SK-N-SH (cell line): ENCODE results near the gene SLC35D2. TPM values are rescaled to one million over a fixed set of nuclear protein-coding genes. Genes with fewer than 3 reads are reported as not detected.

Source experiments
- CTCF ChIA-PET: fragments of 300-600, 350-600 bp; formaldehyde crosslinking; extraction: SDS; loops from one replicate; lab custom pipeline; 2021; lab: Yijun Ruan, JAX
- POLR2A ChIA-PET: fragments of 350-600 bp; sonication (Branson Sonifier 250); formaldehyde crosslinking; extraction: SDS; loops from one replicate; lab custom pipeline; 2020; ENCODE audit warnings: antibody characterized with exemption, inconsistent platforms; lab: Yijun Ruan, JAX
- DNase-seq: peaks from one replicate; pipeline ENCODE4 v3.0.0; 2012
- H2AFZ ChIP-seq: fragments of 200-600 bp; sonication (generic); 2 replicates; pipeline ENCODE4 v1.8.1; 2016; ENCODE audit warnings: antibody characterized with exemption, mild to moderate bottlenecking, low read depth
- H3F3A ChIP-seq: fragments of 200-600 bp; sonication (generic); replicated peaks from 2 replicates; pipeline ENCODE3; 2016; ENCODE audit warnings: antibody characterized with exemption, mild to moderate bottlenecking; ENCODE audit not compliant: insufficient read depth
- H3K27ac ChIP-seq, 2 experiments: fragments of 200-500 bp in 1 of 2; fragments of 200-600 bp in 1 of 2; sonication (Bioruptor generic) in 1 of 2; sonication (generic), shearing (Covaris generic) in 1 of 2; 2 replicates each; pipeline versions ENCODE4 v1.5.1 to v1.6.1; 2014 to 2016; ENCODE audit warnings: low read depth in 2 of 2, inconsistent platforms in 1 of 2, low read length in 1 of 2, mild to moderate bottlenecking in 1 of 2, mixed read lengths in 1 of 2
- H3K27me3 ChIP-seq: fragments of 200-600 bp; sonication (generic), shearing (Covaris generic); 2 replicates; pipeline ENCODE4 v1.6.1; 2016; ENCODE audit warnings: mixed run types; ENCODE audit not compliant: insufficient read depth
- H3K36me3 ChIP-seq, 2 experiments: fragments of 200-500 bp in 1 of 2; fragments of 200-600 bp in 1 of 2; sonication (Bioruptor generic) in 1 of 2; sonication (generic) in 1 of 2; replicated peaks in 1 of 2; 2 replicates each; pipeline versions ENCODE3 to v1.5.1; 2014 to 2016; ENCODE audit warnings: low read length in 1 of 2, mild to moderate bottlenecking in 1 of 2; ENCODE audit not compliant: insufficient read depth in 2 of 2, control insufficient read depth in 1 of 2
- H3K4me1 ChIP-seq, 2 experiments: fragments of 200-500 bp in 1 of 2; fragments of 200-600 bp in 1 of 2; sonication (Bioruptor generic) in 1 of 2; sonication (generic), shearing (Covaris generic) in 1 of 2; 2 replicates each; pipeline versions ENCODE4 v1.5.1 to v1.6.1; 2014 to 2016; ENCODE audit warnings: low read depth in 1 of 2, low read length in 1 of 2, mixed run types in 1 of 2; ENCODE audit not compliant: insufficient read depth in 2 of 2, control insufficient read depth in 1 of 2
- H3K4me2 ChIP-seq: fragments of 200-600 bp; sonication (generic), shearing (Covaris generic); 2 replicates; pipeline ENCODE4 v1.6.1; 2017; ENCODE audit warnings: mixed run types
- H3K4me3 ChIP-seq, 2 experiments: fragments of 200-500 bp in 1 of 2; fragments of 200-600 bp in 1 of 2; sonication (Bioruptor generic) in 1 of 2; sonication (generic), shearing (Covaris generic) in 1 of 2; 2 replicates each; pipeline versions ENCODE4 v1.5.1 to v1.8.1; 2014 to 2016; ENCODE audit warnings: low read depth in 2 of 2, inconsistent platforms in 1 of 2, low read length in 1 of 2, mild to moderate bottlenecking in 1 of 2, mixed read lengths in 1 of 2, moderate library complexity in 1 of 2
- H3K79me2 ChIP-seq: fragments of 200-600 bp; sonication (generic); 2 replicates; pipeline ENCODE4 v1.8.1; 2017; ENCODE audit warnings: mild to moderate bottlenecking; ENCODE audit not compliant: insufficient read depth
- H3K9ac ChIP-seq: fragments of 200-600 bp; sonication (generic); 2 replicates; pipeline ENCODE4 v1.6.1; 2017; ENCODE audit warnings: mixed run types
- H3K9me2 ChIP-seq: fragments of 200-600 bp; sonication (generic); 2 replicates; pipeline ENCODE4 v1.6.1; 2017; ENCODE audit warnings: mixed run types
- H3K9me3 ChIP-seq: fragments of 200-600 bp; sonication (generic); 2 replicates; pipeline ENCODE4 v1.6.1; 2017; ENCODE audit warnings: mixed run types, mild to moderate bottlenecking, moderate library complexity
- H4K20me1 ChIP-seq: fragments of 200-600 bp; sonication (generic); 2 replicates; pipeline ENCODE4 v1.6.1; 2017; ENCODE audit warnings: mild to moderate bottlenecking, mixed run types; ENCODE audit not compliant: insufficient read depth
- GATA2 ChIP-seq: sonication (generic); formaldehyde crosslinking; IDR thresholded peaks from 2 replicates; pipeline ENCODE4 v1.5.0; 2020; ENCODE audit warnings: mild to moderate bottlenecking, missing genetic modification reagents
- NFIC ChIP-seq: IDR thresholded peaks from 2 replicates; pipeline ENCODE4 v1.4.0; 2012; ENCODE audit warnings: borderline replicate concordance
- NRF1 ChIP-seq: IDR thresholded peaks from 2 replicates; pipeline ENCODE4 v1.6.1; 2012; ENCODE audit warnings: low read depth, mild to moderate bottlenecking, low read length
- POLR2AphosphoS5 ChIP-seq: IDR thresholded peaks from 2 replicates; pipeline ENCODE4 v1.6.1; 2012; ENCODE audit warnings: low read depth, low read length
- RCOR1 ChIP-seq: fragments of 150-350 bp; IDR thresholded peaks from 2 replicates; pipeline ENCODE4 v1.6.1; 2017; ENCODE audit warnings: antibody characterized with exemption, low read length
- SMC3 ChIP-seq: IDR thresholded peaks from 2 replicates; pipeline ENCODE4 v1.6.1; 2012; ENCODE audit warnings: low read depth, low read length, improper control_type of control experiment
- TEAD4 ChIP-seq: IDR thresholded peaks from 2 replicates; pipeline ENCODE4 v1.4.0; 2012; ENCODE audit warnings: mild to moderate bottlenecking, borderline replicate concordance; ENCODE audit not compliant: insufficient read depth
- YY1 ChIP-seq: IDR thresholded peaks from 2 replicates; pipeline ENCODE4 v1.4.0; 2012; ENCODE audit warnings: low read depth, mild to moderate bottlenecking
- WGBS: methylation state at CpG from one replicate; pipeline ENCODE4 v1.1.6; 2017; ENCODE audit warnings: low lambda C conversion rate; 5-methylcytosine and 5-hydroxymethylcytosine counted together
- polyA plus RNA-seq, 3 experiments: library from polyadenylated mRNA; depleted of rRNA; stranded (reverse); fragments of >200 nt; gene quantifications; 2 replicates each; pipeline ENCODE4 v1.2.3, GENCODE V29; 2012
- TF ChIP-seq, protein P1 (sequence below): IDR thresholded peaks from 2 replicates; pipeline ENCODE4 v1.6.1; 2012; ENCODE audit warnings: mild to moderate bottlenecking, low read depth, low read length, moderate library complexity
- TF ChIP-seq, protein P2 (sequence below): IDR thresholded peaks from 2 replicates; pipeline ENCODE4; 2012

The SLC35D2 gene
- polyA plus RNA-seq, 1 of the 3 experiments (the other 2 are of a cell fraction), result 26.1 TPM

DNA sequence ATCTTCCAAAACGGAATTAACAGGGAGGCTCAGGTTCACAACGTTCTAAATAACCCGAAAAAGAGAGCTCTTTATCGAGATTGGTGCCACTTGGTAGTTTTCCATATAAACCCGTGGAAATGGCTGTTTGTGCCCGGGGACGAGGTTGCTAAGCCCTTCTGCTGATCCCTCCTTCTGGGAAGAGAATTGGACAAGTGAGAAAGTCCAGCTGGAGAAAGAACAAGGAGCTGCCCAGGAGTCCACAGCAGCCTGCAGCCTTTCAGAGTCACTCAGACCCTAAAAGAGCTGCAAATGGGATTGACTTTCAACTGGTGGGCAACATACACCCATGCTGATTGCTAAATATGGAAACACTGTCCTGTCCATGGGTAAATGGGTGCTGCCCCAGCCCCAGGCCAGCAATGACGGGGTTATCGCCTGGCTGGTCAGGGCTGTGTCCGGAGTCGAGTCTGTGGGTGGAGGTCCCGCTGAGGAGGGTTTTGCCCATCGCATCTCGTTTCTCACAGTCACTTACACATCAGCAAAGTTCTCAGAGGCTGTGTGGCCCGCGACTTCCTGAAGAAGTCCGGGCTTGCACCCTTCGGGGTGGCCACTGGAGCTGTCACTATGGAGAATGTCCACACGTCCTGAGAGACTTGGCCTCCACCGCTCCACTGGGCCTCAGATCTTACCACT is 40.8 kb downstream of the SLC35D2 start:
- H3K9me3 ChIP-seq, result no peaks in the 10 kb centered on the region
- H3F3A ChIP-seq, result peaks cover 53% of the 10 kb centered on the region
- H3K4me3 ChIP-seq, result no peak overlapping the region
- H3K36me3 ChIP-seq, result peaks cover 0 to 16% of the 10 kb centered on the region in 2 experiments
- CTCF ChIA-PET, result interaction anchor here (1.0 to 3.3 kb wide), 2 partner anchors 16 to 96 kb away, joined by 3 to 19 read pairs; no protein-coding TSS in a partner anchor
- TF ChIP-seq, protein P1, sequence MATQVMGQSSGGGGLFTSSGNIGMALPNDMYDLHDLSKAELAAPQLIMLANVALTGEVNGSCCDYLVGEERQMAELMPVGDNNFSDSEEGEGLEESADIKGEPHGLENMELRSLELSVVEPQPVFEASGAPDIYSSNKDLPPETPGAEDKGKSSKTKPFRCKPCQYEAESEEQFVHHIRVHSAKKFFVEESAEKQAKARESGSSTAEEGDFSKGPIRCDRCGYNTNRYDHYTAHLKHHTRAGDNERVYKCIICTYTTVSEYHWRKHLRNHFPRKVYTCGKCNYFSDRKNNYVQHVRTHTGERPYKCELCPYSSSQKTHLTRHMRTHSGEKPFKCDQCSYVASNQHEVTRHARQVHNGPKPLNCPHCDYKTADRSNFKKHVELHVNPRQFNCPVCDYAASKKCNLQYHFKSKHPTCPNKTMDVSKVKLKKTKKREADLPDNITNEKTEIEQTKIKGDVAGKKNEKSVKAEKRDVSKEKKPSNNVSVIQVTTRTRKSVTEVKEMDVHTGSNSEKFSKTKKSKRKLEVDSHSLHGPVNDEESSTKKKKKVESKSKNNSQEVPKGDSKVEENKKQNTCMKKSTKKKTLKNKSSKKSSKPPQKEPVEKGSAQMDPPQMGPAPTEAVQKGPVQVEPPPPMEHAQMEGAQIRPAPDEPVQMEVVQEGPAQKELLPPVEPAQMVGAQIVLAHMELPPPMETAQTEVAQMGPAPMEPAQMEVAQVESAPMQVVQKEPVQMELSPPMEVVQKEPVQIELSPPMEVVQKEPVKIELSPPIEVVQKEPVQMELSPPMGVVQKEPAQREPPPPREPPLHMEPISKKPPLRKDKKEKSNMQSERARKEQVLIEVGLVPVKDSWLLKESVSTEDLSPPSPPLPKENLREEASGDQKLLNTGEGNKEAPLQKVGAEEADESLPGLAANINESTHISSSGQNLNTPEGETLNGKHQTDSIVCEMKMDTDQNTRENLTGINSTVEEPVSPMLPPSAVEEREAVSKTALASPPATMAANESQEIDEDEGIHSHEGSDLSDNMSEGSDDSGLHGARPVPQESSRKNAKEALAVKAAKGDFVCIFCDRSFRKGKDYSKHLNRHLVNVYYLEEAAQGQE, result no peak
- TF ChIP-seq GATA2 (CRISPR knock-in tag) (no peak), SMC3 (no peak)
- TF ChIP-seq, all 33 proteins: peak for 0
- POLR2A ChIA-PET, result no interaction called here
- WGBS, result 95% methylated on average over 20 of the region's 20 CpGs
- Histone ChIP-seq H4K20me1 (no peaks in the 10 kb centered on the region), H3K9ac (no peak overlapping the region), H3K4me2 (no peak overlapping the region), H3K27me3 (no peaks in the 10 kb centered on the region), H3K27ac (peak overlapping the region in 1 of 2 experiments; percentile 8; a peak in 1 of 4 replicates), H3K9me2 (no peaks in the 10 kb centered on the region), H2AFZ (no peak overlapping the region), H3K4me1 (peaks cover 2 to 34% of the 10 kb centered on the region in 2 experiments; a peak in 3 of 4 replicates), H3K79me2 (no peaks in the 10 kb centered on the region)
- DNase-seq, result no peak

DNA sequence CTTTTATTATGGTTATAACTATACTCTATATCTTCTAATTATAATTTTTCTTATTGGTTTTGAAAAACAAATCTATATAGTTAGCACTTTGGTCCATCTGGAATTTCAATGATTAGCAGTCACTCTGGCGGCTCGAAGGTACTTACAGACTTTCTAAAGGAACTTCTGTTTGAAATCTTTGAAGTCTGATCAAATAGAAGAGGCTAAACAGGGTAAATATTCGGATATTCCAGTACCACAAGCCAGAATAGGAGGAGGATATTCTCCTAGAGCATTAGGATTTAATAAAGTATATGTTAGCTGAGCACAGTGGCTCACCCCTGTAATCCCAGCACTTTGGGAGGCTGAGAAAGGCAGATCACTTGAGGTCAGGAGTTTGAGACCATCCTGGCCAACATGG is 42.8 kb downstream of the SLC35D2 start:
- WGBS, result 94% methylated on average over 3 of the region's 3 CpGs
- ChIA-PET POLR2A (no interaction called here), CTCF (no interaction called here)
- H3K9me2 ChIP-seq, result no peaks in the 10 kb centered on the region
- peaks cover 2 to 34% of the 10 kb centered on the region in 2 experiments; a peak in 3 of 4 replicates for H3K4me1 ChIP-seq
- no peak overlapping the region for H3K9ac ChIP-seq
- no peaks in the 10 kb centered on the region for H3K9me3 ChIP-seq
- no peaks in the 10 kb centered on the region for H3K27me3 ChIP-seq
- TF ChIP-seq YY1 (no peak), NRF1 (no peak), TEAD4 (no peak), RCOR1 (no peak), NFIC (no peak), POLR2AphosphoS5 (no peak)
- TF ChIP-seq, protein P2, sequence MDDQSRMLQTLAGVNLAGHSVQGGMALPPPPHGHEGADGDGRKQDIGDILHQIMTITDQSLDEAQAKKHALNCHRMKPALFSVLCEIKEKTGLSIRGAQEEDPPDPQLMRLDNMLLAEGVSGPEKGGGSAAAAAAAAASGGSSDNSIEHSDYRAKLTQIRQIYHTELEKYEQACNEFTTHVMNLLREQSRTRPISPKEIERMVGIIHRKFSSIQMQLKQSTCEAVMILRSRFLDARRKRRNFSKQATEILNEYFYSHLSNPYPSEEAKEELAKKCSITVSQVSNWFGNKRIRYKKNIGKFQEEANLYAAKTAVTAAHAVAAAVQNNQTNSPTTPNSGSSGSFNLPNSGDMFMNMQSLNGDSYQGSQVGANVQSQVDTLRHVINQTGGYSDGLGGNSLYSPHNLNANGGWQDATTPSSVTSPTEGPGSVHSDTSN, result no peak
- peaks cover 0 to 23% of the 10 kb centered on the region in 2 experiments for H3K36me3 ChIP-seq
- peaks cover 43% of the 10 kb centered on the region for H3F3A ChIP-seq
- DNase-seq, result no peak
- H4K20me1 ChIP-seq, result no peaks in the 10 kb centered on the region
- no peak overlapping the region for H3K4me3 ChIP-seq
- peak overlapping the region in 1 of 2 experiments; percentile 95; a peak in 3 of 4 replicates for H3K27ac ChIP-seq
- no peak overlapping the region for H2AFZ ChIP-seq
- H3K4me2 ChIP-seq, result no peak overlapping the region
- H3K79me2 ChIP-seq, result no peaks in the 10 kb centered on the region
